Sciatic nerve (tissue), 2 donors: Measurements from ENCODE around the gene ZMYND10. TPM values are rescaled to one million over a fixed set of nuclear protein-coding genes. Genes with fewer than 3 reads are reported as not detected.

Experiments
- ATAC-seq: fragments of 200-7000 bp; cut with Tn5 transposase; one replicate; pipeline ENCODE4 v1.9.1; 2020; ENCODE audit warnings: mild to moderate bottlenecking, moderate library complexity
- DNase-seq: peaks from one replicate; pipeline ENCODE4 v3.0.0-alpha.2; 2020; ENCODE audit warnings: low spot score
- intact Hi-C: fragments of 100-400 bp; cut with DNase I; formaldehyde crosslinking; loops from one replicate; pipeline ENCODE4 v1.14.2; 2022
- total RNA-seq: library from RNA; stranded (reverse); fragmentation: NEBNext Ultra II Directional; extraction: Animal tissue kit (Norgen Biotek cat#: 25700); gene quantifications from one replicate; pipeline ENCODE4 v1.2.1, GENCODE V29; 2021
- donor health status: DM: no; HTN: no; CAD: no.
- donor health status: DM: no; HTN: no; CAD: no.

ZMYND10 gene
- total RNA-seq: 1.9 TPM

DNA sequence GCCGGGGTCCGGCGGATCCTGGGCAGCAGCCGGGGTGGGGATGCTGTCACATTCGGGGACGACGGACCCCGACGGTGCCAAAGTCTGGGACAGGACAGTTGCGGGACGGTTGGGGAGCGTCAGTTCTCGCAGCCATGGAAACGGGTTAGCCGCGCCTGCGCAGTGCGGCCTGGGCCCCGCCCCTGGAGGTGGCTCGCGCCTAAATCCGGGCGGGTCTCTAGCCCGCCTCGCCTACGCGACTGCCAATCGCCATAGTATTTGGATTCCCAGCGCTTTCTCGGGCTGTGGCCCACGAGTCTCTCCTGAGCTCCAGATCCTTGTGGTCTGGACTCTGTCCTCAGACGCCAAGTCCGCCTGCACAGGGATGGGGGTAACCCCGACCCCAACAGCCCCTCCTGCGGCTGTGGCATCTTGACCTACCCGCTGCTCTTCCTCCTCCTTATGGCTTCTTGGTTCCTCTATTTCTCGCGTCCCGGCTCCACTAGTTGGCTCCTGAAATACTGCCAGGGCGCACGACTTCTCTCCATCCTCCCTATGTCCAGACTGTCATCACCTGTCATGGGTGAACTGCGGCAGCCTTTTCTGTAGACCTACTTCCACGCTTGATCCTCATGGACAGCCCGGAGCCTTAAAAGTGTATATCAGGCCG lies at the start of gene ZMYND10:
Gene ZMYND10, minus strand, starts transcription at position 147 of the 649 bp plus-strand sequence. CDS start 153 bp downstream, outside the sequence.
- ATAC-seq: peak; percentile 49
- intact Hi-C loops: loop anchor here (5.0 kb wide), 1 partner anchor 197 kb away; no protein-coding TSS in a partner anchor
- DNase-seq: peak; percentile 85

DNA sequence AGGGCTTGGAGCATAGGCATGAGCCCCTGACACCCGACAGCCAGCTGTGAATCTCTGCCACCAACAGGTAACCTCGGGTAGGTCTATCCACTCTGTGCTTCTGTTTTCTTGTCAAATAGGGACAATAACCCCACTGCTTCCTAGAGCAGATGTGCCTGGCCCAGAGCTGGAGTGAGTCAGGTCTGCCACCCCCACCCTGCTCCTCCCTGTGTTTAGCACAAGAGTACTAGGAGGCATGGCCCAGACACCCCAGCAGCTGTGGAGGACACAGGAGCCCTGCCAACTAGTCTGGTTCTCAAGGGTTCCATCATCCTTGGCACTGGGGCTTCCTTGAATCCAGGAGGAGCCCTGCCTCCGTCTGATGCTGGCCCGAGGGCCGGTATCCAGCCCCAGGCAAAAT lies 47.5 kb upstream of the ZMYND10 start:
- DNase-seq (no peak), ATAC-seq (no peak)
- intact Hi-C loops: no loop called here

DNA sequence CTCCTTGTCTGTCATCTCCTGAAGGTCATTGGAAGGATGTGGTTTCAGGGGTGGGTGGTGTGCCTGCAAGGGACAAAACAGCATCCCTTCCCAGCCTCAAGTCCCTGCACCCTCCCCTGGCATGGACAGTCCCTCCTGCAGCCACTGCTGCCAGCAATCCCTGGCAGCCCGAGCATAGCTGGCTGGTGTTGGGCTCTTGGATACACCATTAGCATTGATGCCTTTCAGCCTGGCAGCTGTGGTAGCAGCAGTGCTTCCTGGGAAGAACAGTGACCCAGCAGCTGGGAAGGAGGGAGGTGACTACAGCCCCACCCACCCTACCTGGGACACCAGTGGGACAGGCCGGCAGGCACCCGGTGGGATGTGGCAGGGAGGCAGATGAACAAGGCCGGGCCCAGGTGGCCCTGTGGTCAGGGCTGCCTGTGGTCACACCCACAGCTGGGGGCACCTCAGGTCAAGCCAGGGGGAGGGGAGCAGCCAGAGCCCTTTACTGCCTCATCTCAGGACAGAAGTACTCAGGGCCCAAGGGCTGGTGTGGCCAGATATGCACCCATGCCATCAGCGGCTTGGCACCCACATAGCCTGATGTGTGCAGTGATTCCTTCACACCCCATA lies 46.7 kb upstream of the ZMYND10 start:
- DNase-seq (no peak), ATAC-seq (no peak)
- intact Hi-C loops: no loop called here

DNA sequence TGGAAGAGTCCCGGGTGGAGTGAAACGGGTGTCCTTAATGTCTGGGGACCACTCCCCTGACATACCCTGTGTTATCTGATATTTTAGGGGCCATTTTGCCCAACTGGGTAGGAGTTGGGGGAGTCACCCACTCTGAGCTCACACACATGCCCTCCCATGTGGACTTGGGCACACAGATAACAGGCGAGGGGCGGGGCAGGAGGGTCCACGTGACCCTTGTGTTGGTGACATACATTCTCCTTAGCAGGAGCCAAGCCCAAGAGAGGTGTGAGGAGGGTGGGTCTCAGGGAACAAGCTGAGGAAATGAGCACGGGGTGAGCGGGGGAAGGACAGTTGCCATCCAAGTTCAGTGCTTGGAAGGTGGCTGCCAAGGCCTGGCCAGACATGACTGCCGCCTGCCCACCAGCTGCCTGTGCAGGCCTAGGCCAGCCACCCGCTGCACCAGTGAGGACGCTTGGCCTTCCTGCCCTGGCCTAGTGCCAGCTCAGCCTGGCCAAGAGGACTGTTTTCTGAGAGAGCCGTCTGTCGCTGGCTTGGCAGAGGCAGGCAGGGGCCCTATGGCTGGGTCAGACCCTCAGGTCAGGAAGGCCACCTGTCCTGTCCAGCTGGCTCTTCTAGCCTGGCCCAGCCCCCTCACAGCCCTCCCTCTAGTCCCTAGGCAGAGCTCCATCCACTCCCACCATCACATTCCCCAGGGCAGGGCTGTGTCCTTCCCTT lies 45.1 kb upstream of the ZMYND10 start:
- intact Hi-C loops: no loop called here
- ATAC-seq (peak; percentile 59), DNase-seq (peak; percentile 72)

DNA sequence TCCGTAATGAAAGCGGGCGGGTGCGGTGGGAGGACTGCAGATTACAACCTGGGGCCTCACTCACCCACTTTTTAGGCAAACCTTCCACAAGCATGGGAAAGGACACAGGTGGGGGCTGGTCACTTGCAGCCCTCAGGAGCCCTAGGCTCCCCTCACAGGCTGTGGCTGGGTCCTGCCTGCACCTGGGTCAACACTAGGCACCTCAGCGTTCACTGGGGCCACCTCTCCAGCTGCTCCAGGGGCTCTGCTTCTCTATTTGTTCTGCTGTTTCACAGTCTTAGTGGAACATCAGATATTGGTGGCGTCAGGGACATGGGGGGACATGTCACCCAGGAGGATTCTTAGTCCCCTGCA lies 43.9 kb upstream of the ZMYND10 start:
- no peak for ATAC-seq
- intact Hi-C loops: no loop called here

DNA sequence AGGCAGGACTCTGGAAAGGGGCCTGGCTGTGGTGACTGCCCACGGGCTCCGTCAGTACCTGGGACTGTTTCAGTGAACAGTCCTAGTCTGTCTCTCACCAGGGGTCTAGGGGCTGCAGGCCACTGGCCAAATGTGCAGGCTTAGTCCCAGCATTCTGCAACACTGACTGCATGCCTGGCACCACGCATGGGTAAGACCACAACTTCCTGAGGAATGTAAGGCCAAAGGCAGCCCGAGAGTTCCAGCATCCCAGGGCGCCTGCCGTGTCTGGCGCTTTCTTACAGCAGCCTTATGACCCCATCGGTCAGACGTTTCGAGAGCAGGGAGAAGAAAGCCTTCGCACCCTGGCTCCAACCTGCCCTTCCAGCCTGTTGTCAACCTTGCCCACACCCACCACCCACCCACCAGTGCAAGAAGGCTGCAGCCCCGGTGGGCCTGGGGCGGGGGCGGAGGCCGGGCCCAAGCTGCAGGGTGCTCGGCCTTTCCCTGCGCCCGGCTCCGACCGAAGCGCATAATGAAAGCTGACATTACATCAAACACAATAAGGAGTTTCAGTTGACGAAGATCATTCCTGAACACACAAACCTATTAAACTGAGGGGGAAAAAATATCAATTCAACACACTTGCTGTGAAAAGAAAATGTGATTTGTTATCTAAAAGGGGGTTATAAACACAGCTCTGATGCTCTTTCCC lies 43.3 kb upstream of the ZMYND10 start:
- DNase-seq: no peak
- intact Hi-C loops: no loop called here
- ATAC-seq: no peak

More for the DNA sequence above, 43.9 kb upstream of the ZMYND10 start:
- DNase-seq: no peak

DNA sequence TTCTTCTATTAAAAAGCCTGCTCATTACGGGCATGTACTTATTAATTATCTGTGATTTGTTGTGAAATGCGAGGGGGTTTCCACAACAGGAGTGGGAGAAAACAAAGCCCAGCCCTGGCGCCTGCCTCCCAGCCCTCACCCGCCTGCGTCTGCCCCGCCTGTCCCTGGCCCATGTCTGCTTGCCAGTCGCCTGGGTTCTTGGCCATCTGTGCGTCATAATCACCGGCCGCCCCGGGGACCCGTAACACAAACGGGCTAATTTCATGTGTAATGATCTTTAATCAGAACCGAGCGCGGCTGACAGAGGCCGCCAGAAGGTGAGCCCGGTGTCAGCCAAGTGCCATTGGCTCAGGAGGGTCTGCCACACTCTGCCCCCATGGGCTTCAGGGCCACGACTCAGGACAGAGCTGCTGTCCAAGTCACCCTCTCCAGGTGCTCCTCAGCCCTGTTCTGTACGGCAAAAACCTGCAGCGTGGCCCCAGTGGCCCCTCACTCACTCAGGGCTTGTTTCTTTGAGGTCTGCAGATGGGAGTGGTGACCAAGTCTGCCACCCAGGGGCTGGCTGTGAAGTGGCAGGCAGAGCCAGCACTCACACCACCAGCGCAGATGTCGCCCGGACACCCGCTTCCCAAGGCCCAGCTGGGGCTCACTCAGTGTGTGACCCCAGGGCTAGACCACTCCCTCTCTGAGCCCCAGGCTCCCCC lies 42.6 kb upstream of the ZMYND10 start:
- intact Hi-C loops: no loop called here
- ATAC-seq (no peak), DNase-seq (no peak)

DNA sequence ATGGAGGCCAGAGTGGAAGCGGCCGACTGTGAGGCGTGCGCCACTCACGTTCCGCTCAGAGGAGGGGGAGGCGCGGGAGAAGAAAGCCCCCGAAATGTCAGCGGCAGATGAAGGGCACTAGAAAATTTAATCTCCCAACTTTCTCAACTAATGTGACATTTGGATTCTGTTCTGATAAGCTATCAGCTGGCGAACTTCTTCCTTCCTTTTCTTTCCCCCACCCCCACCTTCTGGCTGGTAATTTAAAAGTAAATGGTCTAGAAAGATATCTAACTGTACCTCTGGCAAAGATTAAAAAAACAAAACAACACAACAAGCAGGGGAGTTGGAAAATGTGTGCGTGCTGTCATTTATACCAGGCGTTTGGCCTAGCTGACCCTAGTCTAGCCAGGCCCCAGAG lies 40.2 kb upstream of the ZMYND10 start:
- DNase-seq (no peak), ATAC-seq (no peak)
- intact Hi-C loops: no loop called here

DNA sequence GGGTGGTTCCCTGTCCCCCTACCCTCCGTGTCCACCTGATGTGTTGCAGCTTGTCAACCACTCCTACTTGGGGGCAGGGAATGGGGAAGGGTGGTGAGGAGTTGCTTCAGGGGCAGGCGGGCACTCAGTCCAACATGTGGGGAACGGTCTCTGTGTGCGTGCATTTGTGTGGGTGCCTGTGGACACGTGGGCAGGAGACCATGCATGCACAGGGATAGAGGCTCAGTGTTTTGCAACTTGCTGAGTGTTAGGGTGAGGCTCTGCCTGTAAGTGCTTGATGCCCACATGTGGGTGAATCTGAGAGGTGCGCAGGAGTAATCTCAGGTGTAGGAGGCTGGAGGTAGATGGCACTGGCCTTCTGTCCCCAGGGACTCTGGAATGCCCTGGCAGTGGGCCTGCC lies 38.2 kb upstream of the ZMYND10 start:
- ATAC-seq: no peak
- intact Hi-C loops: no loop called here

DNA sequence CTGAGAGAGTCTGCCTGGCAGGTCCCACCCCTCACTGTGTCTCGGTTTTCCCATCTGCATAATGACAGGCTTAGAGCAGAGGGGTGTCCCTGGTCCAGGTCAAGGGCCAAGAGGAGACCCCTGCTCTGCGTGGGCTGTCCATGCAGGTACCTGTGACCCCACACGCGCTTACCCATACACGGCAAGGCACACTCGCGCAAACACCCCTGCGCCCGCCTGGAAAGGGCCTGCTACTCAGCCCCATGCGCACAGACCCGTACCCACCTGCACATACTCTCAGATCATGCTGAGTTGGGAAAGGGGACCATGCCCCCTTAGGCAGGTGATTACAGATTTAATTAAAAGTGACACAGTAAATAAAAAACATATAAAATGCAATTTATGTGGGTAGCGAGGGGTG lies 37.2 kb upstream of the ZMYND10 start:
- ATAC-seq (no peak), DNase-seq (no peak)
- intact Hi-C loops: no loop called here

More for the DNA sequence above, 38.2 kb upstream of the ZMYND10 start:
- DNase-seq: no peak

DNA sequence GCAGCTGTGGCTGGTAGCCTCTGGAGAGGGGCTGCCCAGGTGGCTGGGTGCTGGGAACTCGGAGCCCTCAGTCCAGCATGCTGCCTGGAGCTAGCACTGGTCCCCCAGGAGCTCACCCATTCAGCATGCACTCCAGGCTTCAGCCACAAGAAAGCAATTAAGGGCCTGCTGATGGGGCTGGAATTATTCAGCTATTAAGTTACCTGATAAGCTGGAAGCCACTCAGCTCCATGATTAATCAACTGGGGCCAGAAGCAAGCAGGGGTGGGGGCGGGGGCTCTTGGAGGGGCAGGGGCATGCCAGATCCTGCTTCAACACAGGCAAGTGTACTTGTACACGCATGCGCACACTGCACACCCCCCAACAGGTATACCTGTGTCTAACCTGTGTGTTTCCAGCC lies 35.9 kb upstream of the ZMYND10 start:
- no peak for ATAC-seq
- no peak for DNase-seq
- intact Hi-C loops: no loop called here

DNA sequence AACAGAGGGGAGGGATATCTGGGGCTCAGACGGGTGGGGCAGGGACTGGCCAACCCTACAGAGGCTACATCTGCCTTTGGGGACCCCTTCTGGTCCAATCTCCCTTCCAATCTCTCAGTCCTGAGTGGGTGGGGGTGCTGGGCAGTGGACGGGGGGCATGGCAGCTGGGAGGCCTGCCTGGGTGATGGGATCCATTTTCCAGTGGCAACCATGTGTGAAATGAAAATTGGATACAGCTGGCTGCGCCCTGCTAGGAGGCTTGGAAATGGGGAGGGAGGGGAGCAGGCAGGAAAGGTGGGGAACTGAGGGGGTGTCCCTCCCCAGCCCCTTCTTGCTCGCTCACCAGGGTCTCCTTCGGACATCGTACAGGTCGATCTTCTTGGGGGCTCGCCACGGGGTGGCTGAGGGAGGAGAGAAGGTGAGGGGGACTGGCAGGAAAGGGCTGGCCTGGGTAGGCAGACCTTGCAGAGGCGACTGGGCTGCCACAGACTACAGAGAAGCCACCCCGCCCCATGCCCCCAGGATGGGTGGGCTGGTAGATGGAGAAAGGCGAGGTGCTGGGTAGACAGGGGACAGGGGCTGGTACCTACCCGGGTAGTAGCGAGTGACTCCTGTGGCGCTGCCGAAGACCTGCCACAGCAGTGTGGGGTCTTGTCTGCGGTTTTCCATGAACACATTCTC lies 35.0 kb upstream of the ZMYND10 start:
- no peak for DNase-seq
- no peak for ATAC-seq
- intact Hi-C loops: no loop called here

DNA sequence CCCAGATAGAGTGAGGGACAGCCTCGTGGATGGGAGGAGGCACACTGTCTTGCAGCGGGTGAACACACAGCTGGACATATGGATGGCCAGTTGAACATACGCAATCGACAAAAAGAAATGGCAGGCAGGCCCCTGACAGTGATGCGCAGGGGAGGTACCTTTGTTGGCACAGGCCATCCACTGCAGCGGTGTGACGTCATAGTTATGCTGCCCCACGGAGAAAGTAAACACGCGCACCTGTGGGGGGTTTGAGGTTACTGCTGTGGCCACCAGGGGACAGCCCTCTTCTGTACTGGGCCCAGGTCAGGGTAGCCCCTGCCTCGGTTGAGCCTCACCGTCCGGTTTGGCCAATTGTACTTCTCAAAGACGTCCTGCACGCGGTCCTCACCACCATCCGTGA lies 33.2 kb upstream of the ZMYND10 start:
- ATAC-seq: no peak
- intact Hi-C loops: no loop called here

DNA sequence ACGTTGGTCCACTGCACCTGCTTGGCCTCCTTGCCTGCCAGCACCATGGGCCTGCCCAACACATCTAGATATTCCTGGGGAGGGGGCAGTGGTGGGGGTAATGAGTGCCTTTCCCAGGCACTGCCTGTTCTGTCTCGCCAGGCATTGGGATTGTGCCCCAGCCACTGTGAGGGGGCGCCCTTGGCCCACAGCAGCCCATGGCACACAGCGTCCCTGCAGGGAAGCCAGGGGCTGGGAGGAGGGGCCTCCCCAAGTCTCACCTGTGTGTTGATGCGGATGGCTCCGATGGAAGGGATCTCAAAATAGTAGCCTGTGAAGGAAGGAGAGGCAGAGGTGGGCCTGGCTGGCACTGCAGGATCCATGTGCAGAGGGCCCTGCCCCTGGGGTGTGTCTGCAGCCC lies 32.5 kb upstream of the ZMYND10 start:
- DNase-seq (no peak), ATAC-seq (no peak)
- intact Hi-C loops: no loop called here

More for the DNA sequence above, 33.2 kb upstream of the ZMYND10 start:
- DNase-seq: no peak

DNA sequence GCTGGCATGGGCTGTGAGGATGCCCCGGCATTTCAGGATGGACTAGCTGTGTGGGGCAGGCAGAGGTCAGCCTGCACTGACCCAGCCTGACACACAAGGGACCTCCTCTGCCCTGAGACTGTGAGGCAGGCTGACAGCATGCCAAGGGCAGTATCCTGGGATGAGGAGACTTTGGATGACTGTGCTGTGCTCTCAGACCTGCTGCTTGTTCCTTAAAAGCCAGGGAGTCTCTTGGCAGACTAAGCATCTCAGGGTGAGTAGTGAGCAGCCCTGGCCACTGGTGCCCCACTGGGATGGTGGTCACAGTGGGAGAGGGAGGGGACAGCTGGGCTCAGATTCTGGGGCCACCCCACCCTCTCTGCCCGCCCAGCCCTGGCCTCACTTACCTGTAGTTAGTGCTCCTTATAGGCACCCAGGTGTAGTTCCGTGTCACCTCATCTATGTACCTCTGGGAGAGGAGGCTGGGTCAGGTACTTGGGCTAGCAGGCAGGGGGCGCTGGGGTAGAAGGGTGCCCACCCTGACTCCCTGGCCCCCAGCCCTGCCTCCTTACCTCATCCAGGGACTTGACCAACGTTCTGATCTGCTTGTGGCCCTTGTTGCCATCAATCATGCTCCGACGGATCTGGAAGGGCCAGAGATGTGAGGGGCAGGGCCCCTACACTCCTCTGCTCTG lies 29.9 kb upstream of the ZMYND10 start:
- DNase-seq (no peak), ATAC-seq (no peak)
- intact Hi-C loops: no loop called here

DNA sequence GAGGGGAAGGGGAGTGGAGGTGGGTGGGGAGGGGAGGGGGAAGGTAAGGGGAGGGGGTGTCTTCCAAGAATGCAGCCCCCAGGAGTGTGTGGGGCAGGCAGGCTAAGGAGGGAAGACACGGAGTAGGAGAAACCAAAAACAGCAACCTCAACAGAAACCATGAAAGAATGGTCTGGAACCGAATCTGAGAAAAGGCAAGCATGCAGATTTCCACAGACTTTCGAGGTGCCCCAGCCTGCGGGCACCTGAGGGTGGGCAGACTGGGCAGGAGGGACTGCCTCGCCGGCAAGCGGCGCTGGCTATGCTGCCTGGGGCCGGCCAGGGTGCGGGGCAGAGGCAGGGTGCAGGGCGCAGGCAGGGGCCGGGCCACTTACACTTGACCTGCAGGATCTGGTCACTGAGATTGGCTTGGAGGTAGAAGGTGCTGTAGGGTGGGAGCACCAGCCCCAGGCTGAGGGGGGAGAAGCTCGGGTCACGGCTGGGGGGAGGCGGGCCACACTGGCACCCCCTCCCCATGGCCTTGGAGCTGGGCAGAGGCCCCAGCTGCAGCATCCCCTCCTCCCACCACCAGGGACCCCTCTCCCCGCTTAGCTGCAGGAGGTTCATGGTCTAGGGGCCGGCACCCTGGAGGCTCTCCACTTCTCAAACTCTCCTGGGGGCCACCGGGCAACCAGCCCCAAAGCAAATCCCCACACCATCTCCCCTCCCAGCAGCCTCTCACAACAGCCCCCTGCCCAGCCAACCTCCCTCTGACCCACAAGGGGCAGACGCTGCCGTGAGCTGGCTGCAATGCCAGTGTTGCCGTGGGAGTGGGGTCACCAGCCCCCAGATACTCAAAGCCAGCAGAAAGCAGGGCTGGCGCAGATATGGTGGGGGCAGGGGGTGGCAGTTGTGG lies 29.1 kb upstream of the ZMYND10 start:
- ATAC-seq: no peak
- intact Hi-C loops: loop anchor here (5.0 kb wide), 1 partner anchor 633 kb away; no protein-coding TSS in a partner anchor
- DNase-seq: no peak
